MM.1S (cell line): Measurements from ENCODE around the gene ARL5B.

Source experiments
- DNase-seq: peaks from one replicate; pipeline ENCODE4 v3.0.0-alpha.2; 2015
- H2AFZ ChIP-seq: fragments of 300-600 bp; sonication (generic); 2 replicates; pipeline ENCODE4 v1.6.0; 2016; ENCODE audit warnings: antibody characterized with exemption, low read length
- H3F3A ChIP-seq: fragments of 300-600 bp; sonication (generic); 2 replicates; pipeline ENCODE4 v1.6.1; 2016; ENCODE audit warnings: mild to moderate bottlenecking, antibody characterized with exemption, low read length, moderate library complexity, mixed read lengths; ENCODE audit not compliant: insufficient read depth
- H3K27ac ChIP-seq: fragments of 300-600 bp; sonication (generic); 2 replicates; pipeline ENCODE4 v1.5.1; 2016; ENCODE audit warnings: mild to moderate bottlenecking, low read length
- H3K27me3 ChIP-seq: fragments of 300-600 bp; sonication (generic); replicated peaks from 2 replicates; pipeline ENCODE4 v1.6.0; 2016; ENCODE audit warnings: low read length; ENCODE audit not compliant: insufficient read depth
- H3K36me3 ChIP-seq: fragments of 300-600 bp; sonication (generic); replicated peaks from 2 replicates; pipeline ENCODE4 v1.6.1; 2016; ENCODE audit warnings: mild to moderate bottlenecking, low read length, mixed read lengths; ENCODE audit not compliant: insufficient read depth
- H3K4me1 ChIP-seq: fragments of 300-600 bp; sonication (generic); 2 replicates; pipeline ENCODE4 v1.6.1; 2016; ENCODE audit warnings: low read length, mixed read lengths
- H3K4me2 ChIP-seq: fragments of 300-600 bp; sonication (generic); 2 replicates; pipeline ENCODE4 v1.6.0; 2016; ENCODE audit warnings: low read depth, low read length
- H3K4me3 ChIP-seq: fragments of 300-600 bp; sonication (generic); 2 replicates; pipeline ENCODE4 v1.5.1; 2016; ENCODE audit warnings: low read length, mixed read lengths
- H3K79me2 ChIP-seq: fragments of 300-600 bp; sonication (generic); 2 replicates; pipeline ENCODE4 v1.6.1; 2016; ENCODE audit warnings: mixed run types, low read length, mixed read lengths
- H3K9ac ChIP-seq: fragments of 300-600 bp; sonication (generic); 2 replicates; pipeline ENCODE4 v1.6.1; 2016; ENCODE audit warnings: low read length, mixed read lengths
- H3K9me2 ChIP-seq: fragments of 300-600 bp; sonication (generic); replicated peaks from 2 replicates; pipeline ENCODE4 v1.6.1; 2016; ENCODE audit warnings: mild to moderate bottlenecking, low read length, mixed read lengths; ENCODE audit not compliant: insufficient read depth
- H3K9me3 ChIP-seq: fragments of 300-600 bp; sonication (generic); replicated peaks from 2 replicates; pipeline ENCODE4 v1.6.1; 2016; ENCODE audit warnings: mild to moderate bottlenecking, low read length, mixed read lengths; ENCODE audit not compliant: insufficient read depth
- H4K20me1 ChIP-seq: fragments of 300-600 bp; sonication (generic); 2 replicates; pipeline ENCODE4 v1.6.1; 2016; ENCODE audit warnings: mild to moderate bottlenecking, low read length, moderate library complexity, mixed read lengths; ENCODE audit not compliant: insufficient read depth
- CTCF ChIP-seq: fragments of 300-600 bp; sonication (generic); IDR thresholded peaks from 2 replicates; pipeline ENCODE4 v1.5.1; 2016; ENCODE audit warnings: antibody characterized with exemption, low read length, mixed read lengths
- EZH2 ChIP-seq: fragments of 300-600 bp; sonication (generic); optimal IDR thresholded peaks from 2 replicates; pipeline ENCODE3; 2017; ENCODE audit warnings: low read depth, mild to moderate bottlenecking, antibody characterized with exemption, low read length, mixed read lengths
- EZH2phosphoT487 ChIP-seq: fragments of 300-600 bp; sonication (generic); IDR thresholded peaks from 2 replicates; pipeline ENCODE4 v1.6.1; 2018; ENCODE audit warnings: antibody characterized with exemption, low read length

ARL5B gene

GRCh38 chr10:18699849-18700840 is 40.9 kb downstream of the ARL5B start:
- no peaks in the 10 kb centered on the region for H3F3A ChIP-seq

DNA sequence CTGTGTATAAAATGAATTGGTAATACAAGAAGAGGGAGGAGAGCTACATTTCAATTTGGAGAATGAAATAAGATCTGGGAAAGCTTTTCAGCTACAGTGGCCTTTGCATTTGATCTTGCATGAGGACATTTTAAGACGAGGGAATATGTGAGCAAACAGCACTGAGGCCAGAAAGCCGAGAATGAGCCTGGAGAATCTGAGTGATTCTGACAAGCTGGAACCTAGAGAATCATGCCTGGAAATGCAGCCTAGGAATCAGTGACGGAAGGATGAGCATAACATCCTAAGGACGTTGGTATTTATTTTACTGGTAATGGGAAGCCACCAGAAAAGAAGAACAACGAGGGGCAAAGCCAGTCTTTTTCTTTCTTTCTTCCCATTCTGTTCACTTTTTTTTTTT is 44.3 kb downstream of the ARL5B start:
- Histone ChIP-seq H3K36me3 (no peaks in the 10 kb centered on the region), H3K9me3 (no peaks in the 10 kb centered on the region), H3K27me3 (no peaks in the 10 kb centered on the region), H3K27ac (no peak overlapping the region), H3K9ac (no peak overlapping the region), H2AFZ (no peak overlapping the region), H3F3A (no peaks in the 10 kb centered on the region), H3K9me2 (no peaks in the 10 kb centered on the region), H3K4me3 (no peak overlapping the region), H3K4me1 (no peaks in the 10 kb centered on the region), H4K20me1 (no peaks in the 10 kb centered on the region), H3K79me2 (no peaks in the 10 kb centered on the region), H3K4me2 (no peak overlapping the region)
- TF ChIP-seq EZH2 (no peak), CTCF (no peak), EZH2phosphoT487 (no peak)
- DNase-seq, result no peak

More at GRCh38 chr10:18699849-18700840, 40.9 kb downstream of the ARL5B start:
- Histone ChIP-seq H3K36me3 (no peaks in the 10 kb centered on the region), H3K9ac (no peak overlapping the region), H3K27ac (no peak overlapping the region), H4K20me1 (no peaks in the 10 kb centered on the region), H3K9me3 (no peaks in the 10 kb centered on the region), H3K9me2 (no peaks in the 10 kb centered on the region), H3K79me2 (no peaks in the 10 kb centered on the region), H3K4me2 (no peak overlapping the region), H3K4me1 (no peaks in the 10 kb centered on the region), H3K27me3 (no peaks in the 10 kb centered on the region), H3K4me3 (no peak overlapping the region), H2AFZ (no peak overlapping the region)
- no peak for DNase-seq
- TF ChIP-seq EZH2, result no peak
- no peak for TF ChIP-seq CTCF
- no peak for TF ChIP-seq EZH2phosphoT487

GRCh38 chr10:18710201-18710653 is 51.0 kb downstream of the ARL5B start:
- TF ChIP-seq CTCF (no peak), EZH2 (no peak)

More at GRCh38 chr10:18710201-18710653, 51.0 kb downstream of the ARL5B start:
- DNase-seq, result no peak
- Histone ChIP-seq H3K4me3 (no peak overlapping the region), H3K27ac (no peak overlapping the region), H3K4me2 (no peak overlapping the region), H3K79me2 (no peaks in the 10 kb centered on the region), H3K4me1 (no peaks in the 10 kb centered on the region), H3K9me3 (no peaks in the 10 kb centered on the region), H3K9me2 (no peaks in the 10 kb centered on the region), H2AFZ (no peak overlapping the region), H3F3A (no peaks in the 10 kb centered on the region), H3K27me3 (no peaks in the 10 kb centered on the region), H3K36me3 (no peaks in the 10 kb centered on the region), H3K9ac (no peak overlapping the region), H4K20me1 (no peaks in the 10 kb centered on the region)
